HCT116 (cell line): ENCODE data around the gene NTN4. TPM values are rescaled to one million over a fixed set of nuclear protein-coding genes. Genes with fewer than 3 reads are reported as not detected.

ENCODE experiments used
- ATAC-seq: fragments of 200-7000 bp; cut with Tn5 transposase; 2 replicates; pipeline ENCODE4 v1.9.1; 2020; ENCODE audit warnings: mild to moderate bottlenecking, moderate library complexity
- BruUV-seq: library from RNA; stranded (reverse); fragments of 400-500 nt; replicated peaks from 2 replicates; lab custom pipeline; 2021; lab: Mats Ljungman, UMichigan
- CTCF ChIA-PET: fragments of 300-600 bp; sonication (Branson Sonifier 250); formaldehyde crosslinking; loops from one replicate; lab custom pipeline; 2021; ENCODE audit warnings: antibody characterized with exemption; lab: Charles Lee
- POLR2A ChIA-PET: fragments of 300-600, 350-600 bp; sonication (Branson Sonifier 250); formaldehyde crosslinking; loops from one replicate; lab custom pipeline; 2021; ENCODE audit warnings: antibody characterized with exemption; lab: Charles Lee
- RAD21 ChIA-PET, 2 experiments: fragments of 300-600 bp; sonication (Branson Sonifier 250); formaldehyde crosslinking; loops; one replicate each; lab custom pipeline; 2023; ENCODE audit warnings: low total read pairs in 2 of 2; ENCODE audit not compliant: uncharacterized antibody in 2 of 2, unreplicated experiment in 2 of 2, low non-redundant PET in 1 of 2; lab: Charles Lee
- DNase-seq: peaks from one replicate; pipeline ENCODE4 v3.0.0-alpha.2; 2010; ENCODE audit warnings: low read depth, low spot score
- H2AFZ ChIP-seq: fragments of 200-600 bp; shearing (Covaris generic), sonication (generic); 2 replicates; pipeline ENCODE4 v1.6.1; 2017; ENCODE audit warnings: low read depth, mixed run types, mixed read lengths, antibody characterized with exemption, low read length; ENCODE audit not compliant: poor library complexity, severe bottlenecking
- H3K27ac ChIP-seq: 2 replicates; pipeline ENCODE4 v1.5.1; 2012; ENCODE audit warnings: low read depth, low read length
- H3K27me3 ChIP-seq: fragments of 200-600 bp; sonication (generic); 2 replicates; pipeline ENCODE4 v1.6.1; 2016; ENCODE audit warnings: mixed run types, low read length, mixed read lengths; ENCODE audit not compliant: insufficient read depth
- H3K36me3 ChIP-seq, 2 experiments: fragments of 200-500 bp in 1 of 2; fragments of 200-600 bp in 1 of 2; sonication (Bioruptor generic) in 1 of 2; sonication (generic) in 1 of 2; 2 replicates each; pipeline versions ENCODE4 v1.5.1 to v1.6.1; 2014 to 2016; ENCODE audit warnings: low read length in 2 of 2, inconsistent platforms in 1 of 2, mixed read lengths in 1 of 2, mixed run types in 1 of 2; ENCODE audit not compliant: insufficient read depth in 2 of 2, control insufficient read depth in 1 of 2
- H3K4me1 ChIP-seq, 2 experiments: fragments of 200-600 bp in 1 of 2; sonication (generic) in 1 of 2; 2 replicates each; pipeline versions ENCODE4 v1.5.1 to v1.6.1; 2012 to 2017; ENCODE audit warnings: low read length in 2 of 2, inconsistent platforms in 1 of 2, mild to moderate bottlenecking in 1 of 2, mixed read lengths in 1 of 2, mixed run types in 1 of 2, moderate library complexity in 1 of 2; ENCODE audit not compliant: insufficient read depth in 2 of 2, control insufficient read depth in 1 of 2
- H3K4me2 ChIP-seq: fragments of 200-600 bp; sonication (generic); 2 replicates; pipeline ENCODE4 v1.6.1; 2017; ENCODE audit warnings: mixed run types, low read length, mixed read lengths
- H3K4me3 ChIP-seq, 2 experiments: fragments of 200-600 bp in 1 of 2; sonication (generic) in 1 of 2; replicated peaks in 1 of 2; 2 replicates each; pipeline ENCODE4 v1.5.1; 2011 to 2016; ENCODE audit warnings: low read length in 2 of 2, control low read depth in 1 of 2, low read depth in 1 of 2, mild to moderate bottlenecking in 1 of 2, mixed read lengths in 1 of 2, mixed run types in 1 of 2
- H3K79me2 ChIP-seq: fragments of 200-600 bp; sonication (generic); 2 replicates; pipeline ENCODE4 v1.6.1; 2017; ENCODE audit warnings: mild to moderate bottlenecking, mixed run types, low read length, moderate library complexity, mixed read lengths; ENCODE audit not compliant: insufficient read depth
- H3K9ac ChIP-seq: fragments of 200-600 bp; sonication (generic); 2 replicates; pipeline ENCODE4 v1.6.1; 2016; ENCODE audit warnings: low read length, mixed read lengths
- H3K9me2 ChIP-seq: fragments of 200-600 bp; sonication (generic), shearing (Covaris generic); 2 replicates; pipeline ENCODE4 v1.6.1; 2017; ENCODE audit warnings: mixed run types, mild to moderate bottlenecking, moderate library complexity; ENCODE audit not compliant: insufficient read depth
- H3K9me3 ChIP-seq, 2 experiments: fragments of 200-500 bp in 1 of 2; fragments of 200-600 bp in 1 of 2; sonication (Bioruptor generic) in 1 of 2; sonication (generic) in 1 of 2; 2 replicates each; pipeline ENCODE4 v1.6.1; 2014 to 2017; ENCODE audit warnings: low read length in 2 of 2, mixed read lengths in 2 of 2, inconsistent platforms in 1 of 2, low read depth in 1 of 2, mild to moderate bottlenecking in 1 of 2, mixed run types in 1 of 2, moderate library complexity in 1 of 2; ENCODE audit not compliant: control insufficient read depth in 1 of 2, insufficient read depth in 1 of 2
- H4K20me1 ChIP-seq: fragments of 200-600 bp; sonication (generic), shearing (Covaris generic); 2 replicates; pipeline ENCODE4 v1.6.1; 2017; ENCODE audit warnings: mixed run types, mild to moderate bottlenecking, moderate library complexity; ENCODE audit not compliant: insufficient read depth
- ATF3 ChIP-seq: IDR thresholded peaks from 2 replicates; pipeline ENCODE4 v1.6.1; 2012
- CBX3 ChIP-seq: IDR thresholded peaks from 2 replicates; pipeline ENCODE4 v1.6.1; 2012; ENCODE audit warnings: low read depth
- CEBPB ChIP-seq: IDR thresholded peaks from 2 replicates; pipeline ENCODE4 v1.6.1; 2012; ENCODE audit warnings: low read depth
- EGR1 ChIP-seq: IDR thresholded peaks from 2 replicates; pipeline ENCODE4 v1.6.1; 2012; ENCODE audit warnings: low read depth
- ELF1 ChIP-seq: IDR thresholded peaks from 2 replicates; pipeline ENCODE4 v1.6.1; 2012; ENCODE audit warnings: low read depth, borderline replicate concordance
- EZH2 ChIP-seq: fragments of 200-600 bp; sonication (generic); IDR thresholded peaks from 2 replicates; pipeline ENCODE4 v1.6.1; 2017; ENCODE audit warnings: antibody characterized with exemption, mixed run types
- EZH2phosphoT487 ChIP-seq: fragments of 200-600 bp; IDR thresholded peaks from 2 replicates; pipeline ENCODE4 v1.6.1; 2018; ENCODE audit warnings: antibody characterized with exemption, borderline replicate concordance
- JUND ChIP-seq: IDR thresholded peaks from 2 replicates; pipeline ENCODE4 v1.6.1; 2012
- MAX ChIP-seq: IDR thresholded peaks from 2 replicates; pipeline ENCODE4 v1.6.1; 2012
- POLR2A ChIP-seq: IDR thresholded peaks from 2 replicates; pipeline ENCODE4 v1.7.0; 2011; ENCODE audit warnings: borderline replicate concordance; ENCODE audit not compliant: insufficient read depth, insufficient read length; ENCODE audit errors: extremely low read depth
- POLR2AphosphoS5 ChIP-seq: IDR thresholded peaks from 2 replicates; pipeline ENCODE4 v1.6.1; 2011; ENCODE audit warnings: mild to moderate bottlenecking, low read depth, low read length, moderate library complexity
- SRF ChIP-seq: IDR thresholded peaks from 2 replicates; pipeline ENCODE4 v1.6.1; 2012; ENCODE audit warnings: low read depth
- TCF7L2 ChIP-seq: IDR thresholded peaks from 2 replicates; pipeline ENCODE4 v1.7.0; 2011; ENCODE audit warnings: borderline replicate concordance, inconsistent platforms; ENCODE audit not compliant: insufficient read depth, insufficient read length; ENCODE audit errors: extremely low read depth
- ZBTB33 ChIP-seq: IDR thresholded peaks from 2 replicates; pipeline ENCODE4 v1.6.1; 2011; ENCODE audit warnings: mild to moderate bottlenecking, low read length, moderate library complexity; ENCODE audit not compliant: insufficient replicate concordance; ENCODE audit errors: extremely low read depth
- ZNF274 ChIP-seq: fragments of 200-500 bp; sonication (Bioruptor generic); IDR thresholded peaks from 2 replicates; pipeline ENCODE4 v1.6.1; 2014; ENCODE audit warnings: mild to moderate bottlenecking, low read depth, low read length, inconsistent platforms
- intact Hi-C: fragments of 100-400 bp; cut with micrococcal nuclease; formaldehyde crosslinking; loops from 2 replicates; pipeline ENCODE4 v1.10.0; 2022
- total RNA-seq: library from RNA; stranded (reverse); gene quantifications from one replicate; pipeline ENCODE4 v1.2.1, GENCODE V29; 2021; ENCODE audit not compliant: unreplicated experiment

NTN4 gene
- total RNA-seq, 1 experiment from 2014 or later, result 4.3 TPM

- no peak overlapping the region for H3K9ac ChIP-seq
- no peaks in the 10 kb centered on the region for H3K9me3 ChIP-seq
- H3K4me3 ChIP-seq, result no peak overlapping the region
- H3K79me2 ChIP-seq, result no peaks in the 10 kb centered on the region
- POLR2A ChIA-PET, result no interaction called here
- peaks cover 19 to 40% of the 10 kb centered on the region in 2 experiments; a peak in 3 of 4 replicates for H3K4me1 ChIP-seq
- H3K9me2 ChIP-seq, result no peaks in the 10 kb centered on the region
- no TSS peak for BruUV-seq
- RAD21 ChIA-PET, result no interaction called here
- TF ChIP-seq EZH2 (no peak), EGR1 (no peak), CEBPB (no peak), MAX (no peak), SRF (no peak), TCF7L2 (no peak), ELF1 (no peak), POLR2AphosphoS5 (no peak), CBX3 (no peak), JUND (no peak), POLR2A (no peak), ATF3 (no peak), ZBTB33 (no peak), ZNF274 (no peak), EZH2phosphoT487 (no peak)
- no peak for DNase-seq
- H3K27ac ChIP-seq, result no peak overlapping the region
- H3K27me3 ChIP-seq, result peaks cover 7% of the 10 kb centered on the region; the same call in 1 of the 2 replicates
- no peak for ATAC-seq
- intact Hi-C loops, result no loop called here
- CTCF ChIA-PET, result no interaction called here
- no peak overlapping the region for H2AFZ ChIP-seq
- no peaks in the 10 kb centered on the region for H4K20me1 ChIP-seq
- H3K36me3 ChIP-seq, result no peaks in the 10 kb centered on the region
- no peak overlapping the region for H3K4me2 ChIP-seq
These were observed 3.2 kb downstream of the NTN4 start for GRCh38 chr12:95787274-95787818.
